ENCODE data around the gene OR4N2.
"Not testable (repeated sequence)": the region's sequence is repeated elsewhere in the genome, so short reads cannot be mapped to it uniquely, and the experiment has no call there.

Gene OR4N2

GRCh38 chr14:19803470-19803869, at the start of gene OR4N2:
TSS of gene OR4N2 (plus strand) at chr14:19803770. CDS start at chr14:19827449, 23,679 bp downstream.
- not testable (repeated sequence) for DNase-seq (ENCODE audit: low spot score)

- DNase-seq (ENCODE audit: low spot score) = no peak
Measured at GRCh38 chr14:19754172-19754571, 49.4 kb upstream of the OR4N2 start.

GRCh38 chr14:19771491-19771890, 32.1 kb upstream of the OR4N2 start:
- DNase-seq (ENCODE audit: low spot score) = not testable (repeated sequence)

GRCh38 chr14:19771895-19772430, 31.6 kb upstream of the OR4N2 start:
- DNase-seq (ENCODE audit: low spot score) = peak; percentile 18

GRCh38 chr14:19772454-19772853, 31.1 kb upstream of the OR4N2 start:
- not testable (repeated sequence) for DNase-seq (ENCODE audit: low spot score)

GRCh38 chr14:19773204-19773603, 30.4 kb upstream of the OR4N2 start, which contains the start of gene OR4M1:
TSS of gene OR4M1 (plus strand) at chr14:19773504. CDS start at chr14:19780323, 6,819 bp downstream.
- DNase-seq (ENCODE audit: low spot score) = not testable (repeated sequence)

GRCh38 chr14:19775587-19775986, 28.0 kb upstream of the OR4N2 start:
- no peak for DNase-seq (ENCODE audit: low spot score)

GRCh38 chr14:19785848-19786247, 17.7 kb upstream of the OR4N2 start:
- DNase-seq (ENCODE audit: low spot score) = not testable (repeated sequence)

GRCh38 chr14:19787318-19787717, 16.3 kb upstream of the OR4N2 start:
- DNase-seq (ENCODE audit: low spot score) = not testable (repeated sequence)

GRCh38 chr14:19788150-19788549, 15.4 kb upstream of the OR4N2 start:
- not testable (repeated sequence) for DNase-seq (ENCODE audit: low spot score)

GRCh38 chr14:19796520-19797108, 7.0 kb upstream of the OR4N2 start:
- DNase-seq (ENCODE audit: low spot score) = not testable (repeated sequence)

- no peak for DNase-seq (ENCODE audit: low spot score)
Measured at GRCh38 chr14:19799880-19800279, 3.7 kb upstream of the OR4N2 start.

GRCh38 chr14:19800282-19801117, 3.1 kb upstream of the OR4N2 start:
- DNase-seq (ENCODE audit: low spot score) = peak; percentile 90

- no peak for DNase-seq (ENCODE audit: low spot score)
Measured at GRCh38 chr14:19801118-19801464, 2.5 kb upstream of the OR4N2 start.

- DNase-seq (ENCODE audit: low spot score) = not testable (repeated sequence)
Measured at GRCh38 chr14:19813171-19813920, 9.8 kb downstream of the OR4N2 start.

GRCh38 chr14:19819879-19820278, 16.3 kb downstream of the OR4N2 start:
- not testable (repeated sequence) for DNase-seq (ENCODE audit: low spot score)

GRCh38 chr14:19821016-19821415, 17.4 kb downstream of the OR4N2 start:
- DNase-seq (ENCODE audit: low spot score) = not testable (repeated sequence)

- no peak for DNase-seq (ENCODE audit: low spot score)
Measured at GRCh38 chr14:19823178-19823577, 19.6 kb downstream of the OR4N2 start.

- no peak for DNase-seq (ENCODE audit: low spot score)
Measured at GRCh38 chr14:19823765-19824164, 20.2 kb downstream of the OR4N2 start.

- DNase-seq (ENCODE audit: low spot score) = not testable (repeated sequence)
Measured at GRCh38 chr14:19827626-19828244, 24.2 kb downstream of the OR4N2 start.

- no peak for DNase-seq (ENCODE audit: low spot score)
Measured at GRCh38 chr14:19828314-19828713, 24.7 kb downstream of the OR4N2 start.

Data from Ammon's horn (tissue), 1 donor.